ENCODE measurements around the gene TKT.

DNA sequence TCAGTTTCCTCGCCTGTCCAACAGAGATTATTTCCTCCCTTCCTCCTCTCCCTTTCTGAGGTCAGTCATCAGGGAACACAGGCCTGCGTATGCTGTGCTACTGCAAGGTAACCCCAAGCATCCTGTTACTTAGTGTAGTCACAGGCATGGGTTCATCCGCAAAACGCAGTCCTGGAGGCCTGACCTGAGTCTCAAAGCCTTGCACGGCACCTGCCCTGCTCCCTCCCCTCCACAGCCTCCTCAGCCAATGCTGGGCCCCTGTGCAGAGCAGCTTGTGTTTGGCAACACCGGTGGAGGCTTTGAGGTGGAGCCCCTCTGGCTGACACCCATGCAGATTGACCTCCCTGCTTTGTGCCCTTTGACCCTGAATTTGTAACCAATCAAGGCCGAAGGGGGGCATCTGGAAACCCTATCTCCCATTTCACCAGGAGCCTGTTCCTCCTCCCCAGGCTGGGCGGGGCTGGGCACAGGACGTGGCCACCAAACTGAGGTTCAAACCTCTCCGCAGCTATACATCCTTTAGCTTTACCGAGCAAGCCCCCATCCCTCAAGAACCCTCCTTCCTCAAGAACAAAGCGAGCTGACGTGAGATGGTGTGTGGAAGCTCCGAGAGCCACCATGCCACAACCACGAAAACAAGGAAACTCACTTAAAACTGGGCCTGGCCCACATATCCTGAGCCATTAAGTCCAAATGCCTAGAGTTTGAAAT is 21.5 kb downstream of the TKT start:
- TF ChIP-seq, protein P1, sequence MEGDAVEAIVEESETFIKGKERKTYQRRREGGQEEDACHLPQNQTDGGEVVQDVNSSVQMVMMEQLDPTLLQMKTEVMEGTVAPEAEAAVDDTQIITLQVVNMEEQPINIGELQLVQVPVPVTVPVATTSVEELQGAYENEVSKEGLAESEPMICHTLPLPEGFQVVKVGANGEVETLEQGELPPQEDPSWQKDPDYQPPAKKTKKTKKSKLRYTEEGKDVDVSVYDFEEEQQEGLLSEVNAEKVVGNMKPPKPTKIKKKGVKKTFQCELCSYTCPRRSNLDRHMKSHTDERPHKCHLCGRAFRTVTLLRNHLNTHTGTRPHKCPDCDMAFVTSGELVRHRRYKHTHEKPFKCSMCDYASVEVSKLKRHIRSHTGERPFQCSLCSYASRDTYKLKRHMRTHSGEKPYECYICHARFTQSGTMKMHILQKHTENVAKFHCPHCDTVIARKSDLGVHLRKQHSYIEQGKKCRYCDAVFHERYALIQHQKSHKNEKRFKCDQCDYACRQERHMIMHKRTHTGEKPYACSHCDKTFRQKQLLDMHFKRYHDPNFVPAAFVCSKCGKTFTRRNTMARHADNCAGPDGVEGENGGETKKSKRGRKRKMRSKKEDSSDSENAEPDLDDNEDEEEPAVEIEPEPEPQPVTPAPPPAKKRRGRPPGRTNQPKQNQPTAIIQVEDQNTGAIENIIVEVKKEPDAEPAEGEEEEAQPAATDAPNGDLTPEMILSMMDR (conservative IDR thresholded peaks at IDR 0.05; ENCODE audit: low read depth, low read length) = no peak
- TF ChIP-seq EZH2 (IDR thresholded peaks at IDR 0.05; ENCODE audit: borderline replicate concordance, low read depth, low read length, poor library complexity, severe bottlenecking) = no peak

Measured in A673 (cell line).